Peyer's patch (tissue), 4 donors: ENCODE measurements around the gene KRTAP4-2.

ENCODE experiments used
- POLR2A ChIP-seq, 2 donors: fragments of 450-650 bp; IDR thresholded peaks; one replicate each; pipeline ENCODE4 v1.5.1; 2017; ENCODE audit warnings: antibody characterized with exemption in 2 of 2, mild to moderate bottlenecking in 2 of 2, moderate library complexity in 2 of 2
- TF ChIP-seq, protein P1 (sequence below), 6 experiments: fragments of 450-650 bp in 4 of 6; fragments of 200-600 bp in 2 of 6; sonication (generic) in 1 of 6; IDR thresholded peaks; one replicate each; pipeline ENCODE4 v1.5.1; 2017 to 2019; ENCODE audit warnings: antibody characterized with exemption in 6 of 6, mild to moderate bottlenecking in 3 of 6, moderate library complexity in 1 of 6

DNA sequence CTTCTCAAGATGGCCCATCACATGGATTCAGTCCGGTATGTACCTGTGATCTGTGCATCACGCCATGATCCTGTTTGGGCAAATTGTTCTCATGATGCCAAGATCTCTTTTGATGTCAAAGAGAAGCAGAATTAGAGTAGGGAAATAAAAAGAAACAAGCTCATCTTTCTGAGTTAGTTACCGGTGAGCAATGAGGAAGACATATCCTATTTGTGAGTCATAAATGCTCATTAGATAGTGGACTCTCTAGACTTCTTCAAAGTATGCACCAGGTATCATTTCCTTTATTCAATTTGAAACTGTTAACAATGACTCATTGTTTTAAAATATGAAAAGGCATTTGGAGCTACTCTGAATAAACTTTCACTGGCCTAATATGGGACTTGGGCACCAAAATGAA is 46.0 kb downstream of the KRTAP4-2 start:
- no peak for TF ChIP-seq POLR2A (IDR thresholded peaks at IDR 0.05)
- TF ChIP-seq, protein P1, sequence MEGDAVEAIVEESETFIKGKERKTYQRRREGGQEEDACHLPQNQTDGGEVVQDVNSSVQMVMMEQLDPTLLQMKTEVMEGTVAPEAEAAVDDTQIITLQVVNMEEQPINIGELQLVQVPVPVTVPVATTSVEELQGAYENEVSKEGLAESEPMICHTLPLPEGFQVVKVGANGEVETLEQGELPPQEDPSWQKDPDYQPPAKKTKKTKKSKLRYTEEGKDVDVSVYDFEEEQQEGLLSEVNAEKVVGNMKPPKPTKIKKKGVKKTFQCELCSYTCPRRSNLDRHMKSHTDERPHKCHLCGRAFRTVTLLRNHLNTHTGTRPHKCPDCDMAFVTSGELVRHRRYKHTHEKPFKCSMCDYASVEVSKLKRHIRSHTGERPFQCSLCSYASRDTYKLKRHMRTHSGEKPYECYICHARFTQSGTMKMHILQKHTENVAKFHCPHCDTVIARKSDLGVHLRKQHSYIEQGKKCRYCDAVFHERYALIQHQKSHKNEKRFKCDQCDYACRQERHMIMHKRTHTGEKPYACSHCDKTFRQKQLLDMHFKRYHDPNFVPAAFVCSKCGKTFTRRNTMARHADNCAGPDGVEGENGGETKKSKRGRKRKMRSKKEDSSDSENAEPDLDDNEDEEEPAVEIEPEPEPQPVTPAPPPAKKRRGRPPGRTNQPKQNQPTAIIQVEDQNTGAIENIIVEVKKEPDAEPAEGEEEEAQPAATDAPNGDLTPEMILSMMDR (IDR thresholded peaks at IDR 0.05): no peak
